Skeletal muscle cell (primary cell): ENCODE measurements around the gene TRPV3.
"Not testable (repeated sequence)": the region's sequence is repeated elsewhere in the genome, so short reads cannot be mapped to it uniquely, and the experiment has no call there.

Source experiments
- DNase-seq: peaks from one replicate; pipeline ENCODE4 v3.0.0-alpha.2; 2010; ENCODE audit warnings: low read depth
- H3K4me3 ChIP-seq: 2 replicates; pipeline ENCODE4 v1.5.1; 2011; ENCODE audit warnings: low read depth, mild to moderate bottlenecking, control low read depth, low read length, moderate library complexity

Gene TRPV3

DNA sequence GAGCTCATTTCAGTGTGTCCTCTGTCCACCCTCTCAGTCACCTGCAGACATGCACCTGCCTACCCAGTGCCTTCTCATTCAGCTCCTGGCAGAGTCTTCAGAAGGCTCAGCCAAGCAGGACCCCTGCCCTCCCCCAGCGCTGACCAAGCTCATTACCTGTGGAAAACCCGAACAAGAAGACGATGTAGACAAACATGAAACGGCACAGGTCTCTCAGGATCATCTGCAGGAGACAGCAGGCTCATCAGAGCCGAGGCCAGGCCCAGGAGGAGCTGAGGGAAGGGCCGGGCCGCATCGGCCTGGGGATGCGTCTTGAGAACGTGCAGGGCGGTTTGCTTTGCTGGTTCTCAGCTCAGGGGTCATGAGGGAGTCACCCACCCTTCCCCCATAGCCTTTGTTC is 19.4 kb upstream of the TRPV3 start:
- DNase-seq, result no peak

DNA sequence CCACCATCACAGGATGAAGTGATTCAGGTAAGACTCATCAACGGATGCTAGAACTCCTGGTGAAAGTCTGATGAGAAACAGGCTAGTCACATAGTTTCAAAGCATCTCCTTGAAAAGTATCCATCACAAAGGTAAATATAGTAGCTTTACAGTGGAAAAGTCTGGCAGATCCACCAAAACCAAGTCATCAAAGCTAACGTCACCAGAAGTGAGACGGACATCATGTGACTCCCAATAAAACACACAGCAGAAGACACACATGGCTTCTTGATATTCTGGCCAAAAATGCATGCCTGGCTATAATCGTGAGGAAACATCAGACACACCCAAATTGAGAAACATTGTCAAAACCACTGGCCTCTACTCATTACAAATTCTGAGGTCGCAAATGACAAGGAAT is 17.9 kb upstream of the TRPV3 start:
- no peak overlapping the region for H3K4me3 ChIP-seq
- DNase-seq, result no peak

More for the DNA sequence above, 19.4 kb upstream of the TRPV3 start:
- no peak overlapping the region for H3K4me3 ChIP-seq

DNA sequence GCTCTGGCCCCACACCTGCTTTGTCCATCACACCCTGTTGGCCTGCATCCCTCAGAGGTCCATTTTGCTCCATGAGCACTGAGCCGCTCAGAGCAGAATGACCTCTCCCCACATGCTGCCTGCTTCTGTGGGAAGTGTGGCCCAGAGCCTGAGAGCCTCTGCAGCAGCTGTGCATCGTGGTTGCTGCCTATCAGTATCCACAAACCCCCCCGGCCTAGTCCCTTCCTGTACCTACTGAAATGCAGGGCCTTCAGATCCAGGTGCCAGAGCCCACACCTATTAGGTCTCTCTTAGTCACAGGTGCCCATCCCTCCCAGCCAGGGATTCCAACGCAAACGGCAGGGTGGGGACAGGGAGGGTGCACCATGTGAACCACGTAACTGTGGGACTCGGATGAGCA is 16.6 kb upstream of the TRPV3 start:
- H3K4me3 ChIP-seq, result no peak overlapping the region
- no peak for DNase-seq

DNA sequence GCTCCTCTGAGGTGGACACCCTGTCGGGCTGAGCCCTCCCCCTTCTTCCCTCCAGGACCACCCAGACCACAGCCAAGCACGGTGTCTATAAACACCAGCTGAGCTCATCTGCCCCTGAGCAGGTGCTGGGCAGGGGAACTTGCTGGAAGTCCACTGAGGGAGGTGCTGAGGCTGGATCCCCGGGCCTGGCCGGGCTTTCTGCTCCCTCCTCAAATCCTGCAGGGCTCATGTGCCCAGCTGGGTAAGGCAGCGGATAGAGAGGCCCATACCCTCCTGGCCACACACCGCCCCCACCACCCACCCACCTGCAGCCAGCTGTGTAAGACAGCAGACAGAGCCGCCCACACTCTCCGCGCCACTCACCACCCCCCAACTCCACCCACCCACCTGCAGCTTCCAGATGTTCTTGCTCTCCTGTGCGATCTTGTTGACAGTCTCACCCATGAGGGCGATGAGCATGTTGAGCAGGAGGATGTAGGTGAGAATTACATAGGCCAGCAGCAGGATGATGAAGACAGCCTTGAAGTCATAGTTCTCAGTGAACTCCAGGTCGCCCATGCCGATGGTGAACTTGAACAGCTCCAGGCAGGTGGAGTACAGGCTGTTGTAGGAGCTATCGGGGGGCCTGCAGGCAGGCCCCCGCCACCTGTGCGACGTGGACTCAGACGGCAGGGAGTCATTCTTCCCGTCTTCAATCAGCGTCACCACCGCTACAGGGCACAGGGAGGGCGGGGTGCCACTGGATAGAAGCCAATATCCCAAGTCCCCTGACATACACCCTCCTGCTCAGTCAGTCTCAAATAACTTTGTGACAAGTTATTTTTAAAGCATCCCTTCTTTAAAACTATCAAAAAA is 15.9 kb upstream of the TRPV3 start:
- DNase-seq, result no peak
- H3K4me3 ChIP-seq, result no peak overlapping the region

DNA sequence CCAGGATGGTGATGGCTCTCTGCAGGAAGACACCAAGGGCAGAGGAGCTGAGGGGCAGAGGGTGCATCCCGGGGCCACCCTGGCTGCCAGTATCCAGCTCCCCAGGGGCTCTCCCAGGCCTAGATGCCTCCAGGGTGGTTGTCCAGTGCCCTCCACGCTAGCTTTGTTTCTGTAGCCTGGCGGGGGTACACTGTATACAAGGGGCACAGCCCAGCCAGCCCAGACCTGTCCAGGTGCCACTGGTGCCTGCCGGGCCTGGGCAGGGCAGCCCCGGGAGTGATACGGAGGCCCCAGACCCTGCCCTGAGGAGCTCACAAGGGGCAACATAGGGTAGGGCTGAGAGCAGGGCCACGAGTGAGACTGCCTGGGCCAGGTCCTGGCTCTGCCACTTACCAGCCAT is 14.6 kb upstream of the TRPV3 start:
- no peak for DNase-seq
- H3K4me3 ChIP-seq, result no peak overlapping the region

DNA sequence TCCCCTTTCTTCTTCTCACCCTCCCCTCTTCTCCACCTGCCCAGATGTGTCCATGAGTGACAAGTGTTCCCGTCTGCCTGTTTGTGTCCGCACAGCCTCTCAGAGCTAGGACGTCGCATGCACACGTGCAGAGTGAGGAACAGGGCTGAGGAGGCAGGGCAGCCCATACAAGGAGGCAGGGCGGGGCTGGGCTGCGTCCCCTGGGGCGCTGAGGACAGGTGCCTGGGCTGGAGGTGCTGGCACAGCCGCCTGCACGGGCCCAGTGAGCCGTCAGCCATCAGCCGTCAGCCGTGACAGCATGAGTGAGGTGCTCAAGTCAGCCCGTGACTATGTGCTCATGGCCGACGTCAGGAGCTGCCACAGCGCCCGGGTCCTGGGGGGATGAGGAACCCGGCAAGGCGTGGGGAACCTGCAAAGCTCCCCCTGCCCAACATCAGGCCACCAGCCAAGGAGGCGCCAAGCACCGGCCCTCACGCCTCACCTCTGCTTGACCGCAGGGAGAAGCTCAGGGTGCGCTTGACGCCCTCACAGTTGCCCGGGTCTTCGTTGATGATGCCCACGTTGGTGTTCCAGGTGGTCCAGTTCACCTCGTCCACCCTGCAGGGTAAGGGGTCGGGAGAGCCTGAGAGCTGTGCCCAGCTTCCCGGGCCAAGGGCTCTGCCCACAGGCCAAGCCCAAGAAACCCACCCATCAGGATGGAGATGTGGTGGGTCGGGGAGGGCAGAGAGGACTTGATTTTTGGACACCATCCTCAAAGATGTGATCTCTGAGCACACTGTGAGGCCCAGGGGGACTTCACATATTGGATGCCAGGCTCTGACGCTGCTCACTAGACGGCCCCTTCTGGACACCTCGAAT is 13.7 kb upstream of the TRPV3 start:
- no peak for DNase-seq
- no peak overlapping the region for H3K4me3 ChIP-seq

DNA sequence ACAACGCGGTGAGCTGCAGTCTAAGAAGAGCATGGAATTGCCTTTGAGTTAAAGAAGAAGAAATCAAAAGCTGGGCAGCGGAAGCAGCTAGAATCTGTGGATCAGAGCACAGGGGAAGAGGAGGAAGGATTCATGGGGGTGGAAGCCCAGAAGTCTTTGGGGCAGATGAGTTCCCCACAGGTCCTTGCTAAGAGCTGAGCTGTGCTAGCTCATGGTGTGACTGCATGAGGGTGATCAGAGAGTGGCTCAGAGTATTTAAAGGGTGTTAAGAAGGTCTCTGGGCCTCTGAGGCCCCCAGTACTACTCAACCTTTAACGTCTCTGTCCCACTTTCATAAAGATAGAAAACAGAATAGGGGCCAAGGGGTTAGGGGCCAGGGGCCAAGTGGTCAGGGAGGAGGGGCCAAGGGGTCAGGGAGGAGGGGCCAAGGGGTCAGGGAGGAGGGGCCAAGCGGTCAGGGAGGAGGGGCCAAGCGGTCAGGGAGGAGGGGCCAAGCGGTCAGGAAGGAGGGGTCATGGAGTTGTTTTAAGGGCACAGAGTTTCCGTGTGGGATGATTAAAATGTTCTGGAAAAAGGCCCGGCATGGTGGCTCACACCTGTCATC is 12.0 kb upstream of the TRPV3 start:
- DNase-seq, result no peak
- no peak overlapping the region for H3K4me3 ChIP-seq

DNA sequence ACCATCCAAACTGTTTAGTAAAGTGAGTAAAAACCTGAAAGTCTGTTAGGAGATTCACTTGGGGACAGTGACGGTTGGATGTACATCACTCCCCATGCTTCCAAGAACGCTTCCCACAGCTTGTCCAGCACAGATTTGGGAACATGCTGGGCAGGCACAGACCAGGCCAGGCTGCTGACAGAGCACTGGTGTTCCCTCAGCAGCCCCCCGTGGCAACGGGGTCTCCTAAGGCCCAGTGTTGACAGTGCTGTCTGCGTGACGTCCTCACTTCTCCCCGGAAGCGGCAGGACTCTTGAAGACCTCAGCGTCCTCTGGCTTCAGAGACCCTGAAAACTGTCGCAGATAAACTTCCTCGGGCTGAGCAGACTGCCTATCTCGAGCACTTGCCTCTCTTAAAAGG is 8.9 kb upstream of the TRPV3 start:
- no peak for DNase-seq
- H3K4me3 ChIP-seq, result no peak overlapping the region

DNA sequence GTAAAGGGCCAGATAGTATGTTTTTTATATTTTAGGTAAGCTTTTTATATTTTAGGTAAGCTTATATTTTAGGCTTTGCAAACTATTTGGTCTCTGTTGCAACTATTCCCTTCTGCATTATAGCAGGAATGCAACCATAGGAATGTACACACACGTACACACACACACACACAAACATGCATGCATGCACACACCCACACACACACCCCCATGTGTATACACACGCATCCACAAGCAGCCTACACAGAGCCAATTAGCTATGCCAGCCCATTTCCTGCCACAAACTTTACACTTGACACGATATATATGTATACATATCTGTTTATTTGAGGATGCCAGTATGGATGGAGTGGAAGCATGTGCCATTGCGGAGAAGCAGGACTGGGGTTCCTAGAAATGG is 7.5 kb upstream of the TRPV3 start:
- no peak overlapping the region for H3K4me3 ChIP-seq
- DNase-seq, result no peak

DNA sequence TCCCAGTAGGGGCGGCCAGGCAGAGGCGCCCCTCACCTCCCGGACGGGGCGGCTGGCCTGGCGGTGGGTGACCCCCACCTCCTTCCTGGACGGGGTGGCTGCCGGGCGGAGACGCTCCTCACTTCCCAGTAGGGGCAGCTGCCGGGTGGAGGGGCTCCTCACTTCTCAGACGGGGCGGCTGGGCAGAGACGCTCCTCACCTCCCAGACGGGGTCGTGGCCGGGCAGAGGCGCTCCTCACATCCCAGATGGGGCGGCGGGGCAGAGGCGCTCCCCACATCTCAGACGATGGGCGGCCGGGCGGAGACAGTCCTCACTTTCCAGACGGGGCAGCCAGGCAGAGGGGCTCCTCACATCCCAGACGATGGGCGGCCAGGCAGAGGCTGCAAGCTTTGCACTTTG is 6.6 kb upstream of the TRPV3 start:
- H3K4me3 ChIP-seq, DNase-seq: not testable (repeated sequence)

DNA sequence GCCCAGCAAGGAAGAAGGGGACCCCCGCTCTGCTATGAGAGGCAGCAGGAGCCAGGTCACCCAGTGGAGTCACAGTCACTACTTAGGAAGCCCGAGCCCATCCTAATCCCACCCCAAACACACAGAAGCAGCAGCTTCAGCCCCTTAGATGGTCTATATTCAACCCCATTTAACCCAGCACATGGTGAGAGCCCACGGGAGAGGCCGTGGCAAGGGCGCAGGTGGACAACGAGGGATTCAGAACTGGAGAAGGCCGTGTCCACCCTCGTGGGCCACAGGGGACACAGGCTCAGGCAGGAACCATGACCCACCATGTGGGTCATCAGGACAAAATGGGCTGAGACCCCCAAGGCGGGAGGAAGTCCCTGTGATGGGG is 1.6 kb upstream of the TRPV3 start:
- no peak overlapping the region for H3K4me3 ChIP-seq
- DNase-seq, result no peak

DNA sequence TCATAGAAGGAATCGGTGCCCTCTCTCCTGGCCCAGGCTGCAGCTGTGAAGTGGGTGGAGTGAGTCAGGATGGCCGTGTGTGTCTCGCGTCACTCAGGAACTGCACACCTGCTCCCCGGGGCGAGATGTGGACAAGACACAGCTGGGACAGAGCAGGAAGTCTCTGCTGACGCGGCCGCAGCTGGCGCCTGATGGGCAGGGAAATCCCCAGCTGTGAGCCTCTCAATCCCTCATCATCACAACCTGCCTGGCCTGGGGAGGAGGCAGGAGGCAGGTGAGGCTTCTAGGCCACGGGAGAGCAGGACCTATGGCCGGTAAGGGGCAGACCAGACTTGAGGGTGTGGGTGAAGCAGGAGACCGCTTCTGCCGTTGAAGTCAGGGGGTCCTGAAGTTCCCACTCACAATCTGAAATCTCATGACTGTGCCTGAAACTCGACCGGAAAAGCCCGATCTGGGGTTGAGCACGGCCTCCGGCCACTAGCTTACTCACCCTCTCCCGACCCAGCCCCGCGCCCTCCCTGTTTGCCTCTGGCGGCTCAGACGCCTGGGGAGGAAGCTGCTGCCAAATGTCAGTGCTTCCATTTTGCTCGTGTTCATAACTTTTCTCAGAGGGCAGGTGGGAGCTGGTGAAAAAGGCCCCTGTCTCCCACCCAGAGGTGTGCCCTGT is 1.1 kb upstream of the TRPV3 start:
- DNase-seq, result no peak
- no peak overlapping the region for H3K4me3 ChIP-seq

DNA sequence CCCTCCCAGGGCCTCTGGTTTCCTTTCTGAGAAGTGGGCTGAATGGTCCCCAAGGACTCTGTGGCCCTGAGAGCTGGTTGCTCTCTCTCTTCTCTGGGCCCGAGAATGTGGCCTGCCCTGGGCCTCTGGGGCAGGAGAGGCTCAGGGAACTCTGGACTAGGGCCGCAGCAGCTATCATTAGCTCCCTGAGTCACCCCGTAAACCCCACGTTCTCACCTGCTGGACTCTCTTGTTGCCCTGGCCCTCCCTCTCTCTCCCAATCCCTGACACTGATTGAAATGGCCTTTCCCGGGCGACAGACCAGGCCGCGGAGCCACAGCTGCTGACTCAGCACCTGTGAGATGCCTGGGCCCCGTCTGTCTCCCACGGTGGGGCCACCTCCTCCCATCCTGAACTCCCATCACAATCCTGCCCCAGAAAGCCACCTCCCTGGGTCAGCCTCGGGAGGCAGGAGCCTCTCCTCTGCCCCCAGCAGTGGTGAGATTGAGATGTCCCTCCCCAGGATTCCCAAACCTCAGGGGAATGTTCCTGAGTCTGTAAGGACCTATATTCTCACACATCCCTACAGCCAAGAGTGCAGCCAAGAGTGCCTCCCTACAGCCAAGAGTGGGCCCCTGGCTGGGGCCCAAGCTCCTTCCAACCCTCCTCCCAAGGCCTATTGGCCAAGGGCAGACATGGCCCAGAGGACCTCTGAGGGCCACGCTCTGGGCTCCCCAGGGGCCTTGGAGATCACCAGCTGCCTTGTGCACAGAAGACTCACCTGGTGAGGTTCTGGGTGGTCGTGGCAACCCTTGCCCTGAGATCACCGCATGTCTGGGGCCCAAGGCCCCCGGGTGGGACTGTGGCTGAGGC is 470 bp downstream of the TRPV3 start:
- H3K4me3 ChIP-seq, result no peak overlapping the region
- no peak for DNase-seq

DNA sequence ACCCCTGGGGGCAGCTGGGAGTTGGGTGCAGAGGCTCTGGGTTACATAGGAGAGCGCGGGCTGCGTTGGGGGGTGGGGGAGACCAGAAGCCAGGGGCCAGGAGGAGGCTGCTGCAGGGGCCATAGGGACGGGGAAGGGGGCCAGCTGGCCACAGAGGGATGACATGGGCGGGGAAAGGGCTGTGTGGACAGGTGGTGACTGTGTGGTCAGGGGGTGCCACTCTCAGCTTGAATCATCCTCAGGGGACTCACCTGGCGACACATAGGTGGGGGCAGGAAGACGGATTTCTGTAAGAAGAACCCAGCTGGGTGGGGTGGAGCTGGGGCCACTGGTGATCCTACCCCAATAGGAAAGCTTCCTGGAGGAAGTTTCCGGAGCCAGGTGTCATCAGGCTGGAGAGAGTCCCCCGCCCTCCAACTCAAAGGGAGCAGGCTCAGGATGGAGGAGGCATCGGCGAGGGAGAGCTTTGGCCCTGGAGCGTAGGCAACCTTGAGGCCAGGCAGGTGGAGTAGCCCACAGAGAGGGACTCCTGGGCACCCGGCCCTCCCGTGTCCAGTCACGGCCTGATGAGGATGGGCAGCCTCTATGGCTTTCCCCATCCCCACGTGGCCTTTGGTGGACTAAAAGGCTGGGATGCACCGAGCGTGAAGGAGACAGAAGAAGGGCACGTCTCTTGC is 1.2 kb downstream of the TRPV3 start:
- DNase-seq, result no peak
- no peak overlapping the region for H3K4me3 ChIP-seq

DNA sequence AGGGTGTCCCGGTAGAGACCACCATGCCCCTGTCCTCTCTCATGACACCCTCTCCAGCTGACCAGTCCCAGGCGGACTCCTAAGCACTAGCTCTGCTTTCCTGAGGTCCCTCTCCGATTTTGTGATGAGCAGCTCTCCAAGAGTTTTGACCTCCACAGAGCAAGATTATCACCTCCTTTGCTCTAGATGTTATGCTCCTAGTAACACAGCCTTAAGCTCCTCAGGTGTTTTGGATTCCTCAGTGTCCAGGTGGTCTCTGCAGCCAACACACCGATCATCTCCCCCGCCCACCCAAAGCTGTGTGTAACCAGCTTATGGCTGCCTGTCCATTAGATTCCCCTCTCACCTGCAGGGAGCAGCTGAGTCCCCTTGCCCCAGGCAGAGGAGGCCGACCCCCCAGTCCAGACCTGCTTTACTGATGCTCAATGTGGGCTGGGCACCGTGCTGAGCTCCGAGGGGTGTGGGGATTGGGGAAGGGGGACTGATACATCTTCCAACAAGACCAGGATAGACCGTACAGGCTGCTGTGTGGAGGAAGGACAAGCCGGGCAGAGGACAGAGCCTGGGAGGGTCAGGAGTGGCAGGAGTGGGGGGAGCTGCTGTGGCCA is 2.3 kb downstream of the TRPV3 start:
- DNase-seq, result no peak
- no peak overlapping the region for H3K4me3 ChIP-seq

DNA sequence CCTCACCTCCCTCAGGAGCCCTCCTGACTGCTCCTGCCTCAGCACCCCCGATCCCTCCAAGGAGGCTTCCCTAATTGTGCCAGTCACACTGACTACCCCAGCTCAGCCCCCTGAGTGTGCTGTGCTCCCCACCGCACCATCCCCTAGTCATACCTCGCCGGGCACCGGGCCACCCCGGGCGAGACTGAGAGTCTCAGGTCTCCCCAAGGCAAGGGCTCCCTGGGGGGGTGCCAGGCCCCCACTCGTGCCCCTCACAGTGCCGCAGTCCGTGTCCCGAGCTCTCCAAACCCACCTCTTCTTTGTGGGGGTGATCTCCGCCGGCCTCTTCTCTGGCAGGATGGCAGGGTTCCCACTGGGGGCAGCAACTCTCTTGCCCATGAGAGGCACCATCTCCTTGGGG is 3.2 kb downstream of the TRPV3 start:
- H3K4me3 ChIP-seq, result no peak overlapping the region

DNA sequence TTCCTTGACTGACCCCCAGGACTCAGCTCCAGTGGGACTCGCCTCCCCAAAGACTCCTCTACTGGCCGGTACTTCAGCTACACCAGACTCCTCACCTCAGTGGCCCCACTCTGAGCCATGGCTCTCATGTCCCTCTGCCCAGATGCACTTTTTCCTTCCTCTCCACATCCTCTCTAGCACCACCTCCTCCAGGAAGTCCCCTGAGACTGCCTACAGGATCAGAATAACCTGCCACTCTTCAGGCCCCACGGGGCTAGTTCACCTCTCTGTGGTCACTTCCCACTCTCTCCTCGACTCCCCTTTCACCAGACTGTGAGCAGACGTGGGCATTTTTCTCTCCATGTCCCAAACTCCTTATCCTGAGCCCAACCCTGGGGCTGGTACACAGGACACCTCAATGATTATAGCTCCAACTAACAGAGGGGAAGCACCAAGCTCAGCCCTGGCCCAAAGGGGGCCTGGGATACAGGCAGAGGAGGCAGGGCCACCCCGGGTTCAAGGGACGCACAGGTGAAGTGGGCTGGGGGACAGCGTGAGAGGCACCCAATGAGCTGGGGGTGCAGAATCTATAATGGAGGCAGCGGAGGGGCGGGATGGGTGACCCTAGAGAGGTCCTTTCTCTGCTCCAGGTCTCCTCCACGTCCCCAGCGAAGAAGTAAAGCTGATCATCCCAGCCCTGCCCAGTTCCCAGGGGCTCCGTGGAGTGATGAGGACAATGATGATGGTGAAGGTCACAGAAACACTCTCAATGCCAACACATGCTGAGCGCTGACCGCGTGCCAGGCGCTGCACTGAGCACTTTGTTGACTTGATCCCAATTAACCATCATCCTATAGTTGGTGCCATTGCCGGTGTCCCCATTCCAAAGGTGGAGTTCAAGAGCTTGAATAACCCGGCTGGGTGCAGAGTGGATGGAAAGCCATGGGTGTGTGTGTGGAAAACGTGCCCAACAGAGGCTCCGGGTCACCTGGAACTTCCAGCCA is 3.9 kb downstream of the TRPV3 start:
- H3K4me3 ChIP-seq, result no peak overlapping the region
- no peak for DNase-seq

More for the DNA sequence above, 3.2 kb downstream of the TRPV3 start:
- no peak for DNase-seq
